Measurements from ENCODE around the gene RET.

The RET gene

GRCh38 chr10:43123361-43124093 is 46.7 kb downstream of the RET start:
- DNase-seq: no peak

DNA sequence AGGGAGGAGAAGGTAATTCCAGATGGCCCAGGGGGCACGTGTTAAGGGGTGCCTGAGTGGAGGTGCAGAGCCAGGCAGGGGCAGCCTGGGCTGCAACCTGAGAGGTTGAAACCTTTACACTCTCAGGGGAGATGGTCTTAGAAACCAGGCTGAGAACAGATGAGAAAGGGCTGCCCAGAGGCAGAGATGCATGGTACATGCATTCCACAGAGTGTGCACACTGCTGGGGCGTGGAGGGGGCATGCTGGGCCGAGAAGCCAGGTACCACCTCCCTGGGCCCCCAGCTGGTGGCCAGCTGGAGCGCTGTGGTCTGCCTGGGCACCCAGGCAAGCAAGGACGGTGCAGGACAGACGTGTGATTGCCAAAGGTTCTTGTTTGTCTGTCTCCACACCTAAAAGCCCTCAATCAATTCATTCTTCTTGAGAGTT is 47.2 kb downstream of the RET start:
- DNase-seq: no peak

DNA sequence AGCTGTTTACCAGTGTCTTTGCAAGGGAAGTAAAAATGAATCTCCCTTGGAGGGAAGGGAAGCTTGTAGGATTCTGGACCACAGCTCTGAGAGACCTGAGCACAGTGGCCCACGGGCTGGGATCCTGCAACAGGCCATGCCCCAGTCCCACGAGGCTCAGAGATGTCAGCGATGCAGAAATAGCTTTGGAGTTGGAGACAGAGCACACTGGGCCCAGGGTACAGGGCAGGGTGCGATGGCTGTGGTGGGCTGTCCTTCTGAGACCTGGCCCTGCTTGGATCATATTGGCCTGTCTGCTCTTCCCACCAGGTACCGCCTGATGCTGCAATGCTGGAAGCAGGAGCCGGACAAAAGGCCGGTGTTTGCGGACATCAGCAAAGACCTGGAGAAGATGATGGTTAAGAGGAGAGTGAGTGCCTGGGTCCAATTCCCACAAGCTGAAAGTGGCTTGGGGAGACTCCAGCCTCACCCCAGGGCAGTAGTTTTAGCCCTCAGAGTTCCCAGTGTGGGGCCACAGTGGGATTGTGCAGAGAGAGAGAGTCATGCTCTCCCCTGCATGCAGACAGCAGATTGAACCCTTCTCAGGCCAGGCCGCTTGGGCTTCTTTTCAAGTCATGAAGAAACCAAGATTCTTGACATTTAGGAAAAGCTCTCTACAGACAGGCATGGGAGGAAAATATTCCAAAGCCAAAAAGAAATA is 47.9 kb downstream of the RET start:
- no peak for DNase-seq

- DNase-seq: no peak
These were observed 48.5 kb downstream of the RET start for GRCh38 chr10:43125274-43125845.

DNA sequence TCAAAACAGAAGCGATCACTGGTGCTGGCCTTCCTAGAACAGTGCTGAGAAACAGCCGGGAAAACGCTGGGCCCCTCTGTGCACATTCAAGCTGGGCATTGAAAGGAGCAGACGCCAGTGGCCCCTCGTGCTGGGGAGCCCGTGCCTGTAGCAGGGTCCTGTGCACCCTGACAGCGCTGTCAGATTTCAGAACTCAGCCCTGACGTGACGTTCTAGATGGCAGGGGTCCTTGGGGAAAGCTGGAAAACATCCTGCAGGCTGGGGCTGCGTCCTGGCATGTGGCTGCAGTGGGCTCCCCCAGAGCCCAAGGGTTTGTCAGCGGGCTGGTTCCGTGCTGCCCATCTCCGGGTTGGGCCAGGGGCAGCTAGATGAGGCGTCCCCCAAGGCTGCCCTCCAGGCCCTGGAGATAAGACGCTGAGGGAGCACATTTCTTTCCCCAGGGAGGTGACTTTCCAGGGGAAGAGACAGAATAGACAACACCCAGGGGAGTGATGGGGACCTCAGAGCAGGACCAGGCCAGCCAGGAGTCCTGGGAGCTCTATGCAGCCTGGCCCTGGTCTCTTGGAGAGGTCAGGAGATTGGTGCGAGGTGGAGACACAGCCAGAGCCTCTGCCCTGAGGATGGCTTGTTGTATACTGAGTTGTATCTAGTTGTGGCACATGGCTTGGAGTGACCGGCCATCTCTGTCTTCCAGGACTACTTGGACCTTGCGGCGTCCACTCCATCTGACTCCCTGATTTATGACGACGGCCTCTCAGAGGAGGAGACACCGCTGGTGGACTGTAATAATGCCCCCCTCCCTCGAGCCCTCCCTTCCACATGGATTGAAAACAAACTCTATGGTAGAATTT is 49.2 kb downstream of the RET start:
- DNase-seq: no peak

GRCh38 chr10:43126759-43127424 is 50.0 kb downstream of the RET start:
- no peak for DNase-seq

DNA sequence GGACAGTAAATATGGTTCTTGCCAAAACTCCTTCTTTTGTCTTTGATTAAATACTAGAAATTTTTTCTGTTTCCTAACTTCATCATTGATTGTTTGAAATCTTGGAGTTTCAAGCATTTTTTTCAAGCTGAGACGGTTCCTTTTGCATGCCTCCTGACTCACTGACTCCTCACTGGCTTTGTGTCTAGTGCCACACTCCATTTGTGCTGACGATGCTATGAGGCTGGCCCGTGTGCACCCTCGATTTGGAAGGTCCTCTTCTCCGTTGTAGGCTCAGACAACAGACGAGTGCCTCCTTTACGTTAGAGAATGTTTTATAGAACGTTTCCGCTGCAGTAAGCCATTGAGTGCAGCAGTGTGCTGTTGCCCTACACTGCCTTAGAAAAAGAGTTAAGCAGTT is 50.6 kb downstream of the RET start:
- DNase-seq: no peak

- no peak for DNase-seq
These were observed 51.5 kb downstream of the RET start for GRCh38 chr10:43128331-43128730.

DNA sequence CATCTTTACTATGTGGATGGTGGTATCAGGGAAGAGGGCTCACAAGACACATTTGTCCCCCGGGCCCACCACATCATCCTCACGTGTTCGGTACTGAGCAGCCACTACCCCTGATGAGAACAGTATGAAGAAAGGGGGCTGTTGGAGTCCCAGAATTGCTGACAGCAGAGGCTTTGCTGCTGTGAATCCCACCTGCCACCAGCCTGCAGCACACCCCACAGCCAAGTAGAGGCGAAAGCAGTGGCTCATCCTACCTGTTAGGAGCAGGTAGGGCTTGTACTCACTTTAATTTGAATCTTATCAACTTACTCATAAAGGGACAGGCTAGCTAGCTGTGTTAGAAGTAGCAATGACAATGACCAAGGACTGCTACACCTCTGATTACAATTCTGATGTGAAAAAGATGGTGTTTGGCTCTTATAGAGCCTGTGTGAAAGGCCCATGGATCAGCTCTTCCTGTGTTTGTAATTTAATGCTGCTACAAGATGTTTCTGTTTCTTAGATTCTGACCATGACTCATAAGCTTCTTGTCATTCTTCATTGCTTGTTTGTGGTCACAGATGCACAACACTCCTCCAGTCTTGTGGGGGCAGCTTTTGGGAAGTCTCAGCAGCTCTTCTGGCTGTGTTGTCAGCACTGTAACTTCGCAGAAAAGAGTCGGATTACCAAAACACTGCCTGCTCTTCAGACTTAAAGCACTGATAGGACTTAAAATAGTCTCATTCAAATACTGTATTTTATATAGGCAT is 52.3 kb downstream of the RET start:
- DNase-seq: no peak

- DNase-seq: no peak
These were observed 53.9 kb downstream of the RET start for GRCh38 chr10:43130770-43131171.

DNA sequence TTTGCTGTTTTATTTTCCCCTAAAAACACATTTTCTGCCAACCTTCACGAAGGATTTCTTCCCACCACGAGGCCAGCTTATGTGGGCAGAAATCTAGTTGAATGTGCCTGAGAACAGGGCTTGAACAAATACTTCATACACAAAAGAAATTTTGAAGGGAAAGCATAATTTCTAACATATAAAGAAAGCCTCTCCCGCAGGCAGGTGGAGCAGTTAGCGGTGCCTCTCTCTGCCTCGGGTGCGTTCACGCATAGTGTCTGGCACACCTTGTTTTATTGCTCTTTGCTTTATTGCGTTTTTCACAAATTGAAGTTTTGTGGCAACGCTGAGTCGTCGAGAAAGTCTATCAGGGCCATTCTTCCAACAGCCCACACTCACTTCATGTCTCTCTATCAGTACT is 54.4 kb downstream of the RET start:
- DNase-seq: no peak

GRCh38 chr10:43131906-43132305 is 55.0 kb downstream of the RET start:
- no peak for DNase-seq

- DNase-seq: no peak
These were observed 56.3 kb downstream of the RET start for GRCh38 chr10:43132867-43133787.

DNA sequence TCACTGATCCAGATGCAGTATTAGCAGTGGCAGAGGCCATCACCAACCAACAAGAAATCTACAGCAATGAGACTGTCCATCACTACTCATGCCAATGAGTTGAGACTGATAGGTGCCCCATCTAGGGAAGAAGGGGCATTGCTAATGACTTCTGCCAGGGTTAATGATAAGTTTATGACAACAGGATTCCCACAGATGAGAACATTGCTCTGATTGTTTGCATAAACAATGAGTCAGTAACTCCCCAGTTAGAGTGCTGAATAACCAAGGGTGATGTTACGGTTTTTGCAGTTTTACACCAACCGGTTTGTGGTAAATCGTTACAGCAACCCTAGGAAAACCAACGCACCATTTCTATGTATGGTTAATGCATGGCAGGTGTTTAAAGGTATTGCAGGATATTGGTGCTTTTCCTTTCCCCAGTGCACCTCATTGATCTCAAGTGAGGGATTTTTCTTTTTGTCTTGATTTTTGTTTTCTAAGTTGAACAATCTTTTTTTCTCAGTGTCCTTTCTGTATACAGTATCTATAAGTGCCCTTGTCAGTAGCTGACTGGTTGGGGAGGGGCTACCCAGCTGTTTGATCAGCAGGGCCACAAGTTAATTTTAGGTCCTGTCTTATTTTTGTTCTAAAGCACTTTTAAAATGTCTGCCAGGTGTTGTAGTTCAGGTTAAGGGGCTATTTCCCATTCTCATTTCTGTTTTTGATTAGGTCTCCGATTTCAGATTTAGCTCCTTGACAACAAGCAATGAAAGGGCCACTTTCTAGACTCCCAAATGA is 57.4 kb downstream of the RET start:
- DNase-seq: no peak

DNA sequence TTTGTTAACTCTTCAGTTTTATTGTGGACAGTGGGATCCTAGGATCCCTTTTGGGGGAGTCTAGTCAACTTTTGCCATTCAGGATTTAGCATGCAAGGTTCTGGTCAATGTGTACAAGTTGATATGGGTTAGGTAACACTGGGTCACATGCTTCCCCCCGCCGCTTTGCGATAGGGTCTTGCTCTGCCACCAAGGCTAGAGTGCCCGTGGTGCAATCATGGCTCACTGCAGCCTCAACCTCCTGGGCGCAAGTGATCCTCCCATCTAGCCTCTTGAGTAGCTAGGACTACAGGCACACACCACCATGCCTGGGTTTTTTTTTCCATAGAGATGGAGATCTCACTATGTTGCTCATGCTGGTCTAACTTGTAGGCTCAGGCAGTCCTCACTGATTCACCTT is 58.2 kb downstream of the RET start:
- no peak for DNase-seq

GRCh38 chr10:43135656-43136055 is 58.8 kb downstream of the RET start:
- no peak for DNase-seq

GRCh38 chr10:43136432-43136831 is 59.6 kb downstream of the RET start:
- no peak for DNase-seq

GRCh38 chr10:43136995-43137716 is 60.3 kb downstream of the RET start:
- no peak for DNase-seq

DNA sequence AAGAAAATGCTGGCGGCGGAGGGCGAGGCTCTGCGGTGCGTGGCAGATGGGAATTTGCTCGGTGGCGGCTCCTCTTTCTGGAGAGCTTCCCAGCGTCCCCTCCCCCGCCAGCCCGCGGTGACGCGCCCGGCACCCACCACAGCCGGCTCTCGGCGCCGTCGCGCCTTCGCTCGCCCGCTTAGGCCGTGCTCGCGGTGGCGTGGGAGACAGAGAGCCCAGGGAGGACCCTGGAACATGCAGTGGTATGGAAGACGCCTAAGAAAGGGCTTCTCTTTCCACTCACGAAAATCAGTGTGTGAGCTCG is 60.8 kb downstream of the RET start:
- DNase-seq: peak; percentile 38
